HG03066 (cell line): ENCODE measurements around the gene ZNF14.
"Not testable (repeated sequence)": the region's sequence is repeated elsewhere in the genome, so short reads cannot be mapped to it uniquely, and the experiment has no call there.

Experiments
- ATAC-seq: cut with Tn5 transposase; IDR thresholded peaks from one replicate; pipeline ENCODE4 v1.9.1; 2021; ENCODE audit warnings: low read depth; ENCODE audit not compliant: unreplicated experiment

Gene ZNF14

DNA sequence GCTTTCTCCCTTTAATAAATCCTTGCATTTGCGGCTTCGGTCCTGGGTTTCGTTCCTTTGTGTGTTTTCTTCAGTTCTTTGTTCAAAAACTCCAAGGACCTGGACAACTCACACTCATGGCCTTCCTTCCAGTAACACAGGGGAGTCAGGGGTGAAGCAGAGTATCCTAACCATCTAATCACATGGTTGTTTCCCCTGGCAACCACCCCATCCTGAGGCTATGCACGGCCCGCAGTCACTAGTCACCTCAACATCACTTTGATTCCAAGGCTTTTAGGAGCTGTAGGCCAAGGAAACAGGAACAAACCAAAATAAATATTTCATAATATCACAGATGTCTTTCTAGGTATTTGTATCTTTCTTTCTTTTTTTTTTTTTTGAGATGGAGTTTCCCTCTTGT, 35.3 kb downstream of the ZNF14 start:
- no peak for ATAC-seq

DNA sequence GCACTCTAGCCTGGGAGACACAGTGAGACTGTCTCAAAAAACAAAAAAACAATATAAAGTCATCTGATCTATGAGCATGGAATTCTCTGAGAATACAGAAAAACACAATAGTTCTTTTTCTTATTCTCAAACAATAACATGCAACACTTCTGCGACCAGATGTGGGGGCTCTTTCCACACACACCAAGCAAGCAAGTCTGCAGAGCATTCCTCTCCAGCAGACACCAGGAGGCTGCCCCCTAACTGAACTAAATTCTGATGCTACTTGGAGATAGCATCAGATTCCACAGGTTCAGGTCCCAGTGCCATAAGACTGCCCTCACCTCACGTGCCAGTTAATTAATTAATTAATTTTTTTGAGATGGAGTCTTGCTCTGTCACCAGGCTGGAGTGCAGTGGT, 36.5 kb downstream of the ZNF14 start:
- ATAC-seq: no peak

DNA sequence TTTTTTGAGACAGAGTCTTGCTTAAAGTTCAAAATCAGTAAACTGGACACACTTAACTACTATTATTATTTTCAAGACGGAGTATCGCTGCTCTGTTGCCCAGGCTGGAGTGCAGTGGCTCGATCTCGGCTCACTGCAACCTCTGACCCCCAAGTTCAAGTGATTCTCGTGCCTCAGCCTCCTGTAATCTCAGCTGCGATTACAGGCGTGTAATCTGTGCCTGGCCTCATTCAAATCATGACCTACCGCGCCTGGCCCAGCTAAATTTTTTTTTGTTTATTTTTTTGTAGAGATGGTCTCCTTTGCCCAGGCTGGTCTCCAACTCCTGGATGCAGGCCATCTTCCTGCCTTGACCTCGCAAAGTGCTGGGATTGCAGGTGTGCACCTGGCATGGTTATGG, 41.2 kb downstream of the ZNF14 start:
- no peak for ATAC-seq

DNA sequence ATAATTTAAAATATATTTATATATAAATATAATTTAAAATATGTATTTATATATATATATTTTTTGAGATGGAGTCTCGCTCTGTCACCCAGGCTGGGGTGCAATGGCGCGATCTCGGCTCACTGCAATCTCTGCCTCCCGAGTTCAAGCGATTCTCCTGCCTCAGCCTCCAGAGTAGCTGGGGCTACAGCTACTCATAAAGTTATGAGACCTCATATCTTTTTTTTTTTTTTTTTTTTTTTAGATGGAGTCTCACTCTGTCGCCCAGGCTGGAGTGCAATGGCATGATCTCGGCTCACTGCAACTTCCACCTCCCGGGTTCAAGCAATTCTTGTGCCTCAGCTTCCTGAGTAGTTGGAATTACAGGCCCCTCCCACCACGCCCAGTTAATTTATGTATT, 43.9 kb downstream of the ZNF14 start:
- not testable (repeated sequence) for ATAC-seq

DNA sequence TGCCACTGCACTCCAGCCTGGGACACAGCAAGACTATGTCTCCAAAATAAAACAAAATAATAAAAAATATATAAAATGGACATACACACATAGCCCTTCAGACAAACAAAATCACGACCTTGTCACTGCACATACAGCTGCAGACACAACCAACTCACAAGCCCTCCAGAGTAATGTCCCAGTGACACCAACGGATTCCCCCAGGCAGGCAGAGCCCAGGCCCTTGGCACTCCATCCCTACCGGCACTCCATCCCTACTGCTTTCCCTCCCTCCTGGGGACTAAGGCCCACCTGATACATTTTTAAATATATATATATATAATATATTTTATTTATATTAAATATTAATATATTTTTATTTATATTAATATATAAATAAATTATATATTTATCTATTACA, 45.8 kb downstream of the ZNF14 start:
- ATAC-seq: no peak

DNA sequence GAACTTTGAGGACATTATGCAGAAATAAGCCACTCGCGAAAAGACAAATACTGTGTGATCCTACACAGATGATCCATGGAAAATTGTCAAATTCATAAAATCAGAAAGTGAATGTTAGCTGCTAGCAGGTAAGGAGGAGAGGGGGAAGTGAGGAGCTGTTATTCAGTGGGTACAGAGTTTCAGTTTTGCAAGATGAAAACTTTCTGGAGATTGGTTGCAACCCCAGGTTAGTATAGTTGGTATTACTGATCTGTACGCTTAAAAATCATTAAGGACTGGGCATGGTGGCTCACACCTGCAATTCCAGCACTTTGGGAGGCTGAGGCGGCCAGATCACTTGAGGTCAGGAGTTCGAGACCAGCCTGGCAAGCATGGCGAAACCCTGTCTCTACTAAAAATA, 46.3 kb downstream of the ZNF14 start:
- no peak for ATAC-seq

GRCh38 chr19:19686119-19686518, 46.8 kb downstream of the ZNF14 start:
- ATAC-seq: not testable (repeated sequence)

- no peak for ATAC-seq
These were observed 53.5 kb downstream of the ZNF14 start for GRCh38 chr19:19679176-19680073.

GRCh38 chr19:19677579-19677978, 55.3 kb downstream of the ZNF14 start:
- ATAC-seq: no peak

- no peak for ATAC-seq
These were observed 58.6 kb downstream of the ZNF14 start for GRCh38 chr19:19674315-19674714.

GRCh38 chr19:19672816-19673215, 60.1 kb downstream of the ZNF14 start:
- ATAC-seq: no peak

DNA sequence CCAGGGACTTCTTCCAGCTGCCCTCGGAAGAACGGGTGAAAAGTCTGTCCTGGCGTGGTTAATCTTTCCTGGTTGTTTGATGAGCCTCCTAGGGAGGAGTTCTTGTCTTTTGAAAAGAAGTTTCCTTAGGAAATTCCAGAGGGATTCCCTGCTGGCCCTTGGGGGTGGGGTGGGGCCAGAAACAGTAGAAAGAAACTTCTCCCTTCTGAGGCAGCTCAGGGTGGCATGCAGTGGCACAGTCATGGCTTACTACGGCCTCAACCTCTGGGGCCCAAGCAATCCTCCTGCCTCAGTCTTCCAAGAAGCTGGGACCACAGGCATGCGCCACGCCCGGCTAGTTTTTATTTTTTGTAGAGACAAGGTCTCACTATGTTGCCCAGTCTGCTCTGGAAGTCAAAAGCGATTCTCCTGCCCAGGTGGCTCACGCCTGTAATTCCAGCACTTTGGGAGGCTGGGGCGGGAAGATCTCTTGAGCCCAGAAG, 62.8 kb downstream of the ZNF14 start:
- ATAC-seq: no peak

GRCh38 chr19:19668230-19669012, 64.5 kb downstream of the ZNF14 start, which contains the start of gene ZNF101:
TSS of gene ZNF101 (plus strand) at chr19:19668839. CDS start at chr19:19668964, 125 bp downstream.
- ATAC-seq: peak; percentile 58

DNA sequence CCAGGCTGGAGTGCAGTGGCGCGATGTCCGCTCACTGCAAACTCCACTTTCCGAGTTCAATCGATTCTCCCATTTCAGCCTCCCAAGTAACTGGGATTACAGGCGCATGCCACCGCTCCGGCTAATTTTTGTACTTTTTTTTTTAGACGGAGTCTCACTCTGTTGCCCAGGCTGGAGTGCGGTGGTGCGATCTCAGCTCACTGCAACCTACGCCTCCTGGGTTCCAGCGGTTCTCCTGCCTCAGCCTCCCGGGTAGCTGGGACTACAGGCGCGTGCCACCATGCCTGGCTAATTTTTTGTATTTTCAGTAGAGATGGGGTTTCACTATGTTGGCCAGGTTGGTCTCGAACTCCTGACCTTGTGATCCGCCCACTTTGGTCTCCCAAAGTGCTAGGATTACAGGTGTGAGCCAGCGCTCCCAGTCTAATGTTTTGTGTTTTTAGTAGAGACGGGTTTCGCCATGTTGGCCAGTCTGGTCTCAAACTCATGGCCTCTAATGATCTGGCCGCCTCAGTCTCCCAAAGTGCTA, 67.4 kb downstream of the ZNF14 start:
- ATAC-seq: not testable (repeated sequence)

DNA sequence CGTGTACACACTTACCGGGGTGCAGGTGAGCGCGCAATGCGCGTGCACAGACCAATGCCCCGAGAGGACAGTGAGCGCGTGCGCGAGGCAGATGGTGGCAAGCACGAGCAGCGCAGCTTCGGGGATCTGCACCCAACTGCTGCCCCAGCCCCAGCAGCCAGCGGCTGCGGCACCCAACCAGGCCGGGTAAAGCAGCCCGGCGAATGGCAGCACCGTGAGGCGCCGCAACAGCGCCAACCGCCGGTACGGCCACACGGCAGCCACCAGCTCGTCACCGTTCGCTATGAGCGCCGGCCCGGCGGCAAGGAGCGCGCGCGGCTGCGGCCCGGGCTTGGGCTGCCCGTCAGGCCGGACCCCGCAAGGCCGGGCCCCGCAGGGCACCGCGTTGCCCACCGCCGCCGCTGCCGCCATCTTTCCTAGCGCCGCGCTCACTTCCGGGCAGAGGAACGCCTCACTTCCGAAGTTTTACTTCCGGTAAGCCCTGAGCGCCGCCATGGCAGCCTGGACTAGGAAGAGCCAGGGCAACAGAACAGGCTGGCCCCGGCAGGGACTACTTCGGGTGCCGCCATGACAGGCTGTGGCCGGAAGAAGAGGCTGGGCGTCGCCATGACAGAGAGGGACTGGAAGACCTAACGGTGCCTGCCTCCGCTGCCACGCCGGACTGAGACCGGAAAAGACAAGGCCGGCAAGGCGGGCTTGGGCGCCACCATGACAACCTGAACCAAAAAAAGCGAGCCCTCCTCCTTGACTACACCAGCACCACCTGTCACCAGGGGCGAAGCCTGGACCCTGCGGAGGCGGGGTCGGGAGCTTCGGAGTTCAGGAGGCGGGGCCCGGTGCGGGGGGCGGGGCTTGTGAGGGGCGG, 69.4 kb downstream of the ZNF14 start, which contains the start of gene ATP13A1:
TSS of gene ATP13A1 (minus strand) at position 421 of the 865 bp plus-strand sequence. CDS start at position 411, 10 bp downstream.
- ATAC-seq: peak; percentile 67

DNA sequence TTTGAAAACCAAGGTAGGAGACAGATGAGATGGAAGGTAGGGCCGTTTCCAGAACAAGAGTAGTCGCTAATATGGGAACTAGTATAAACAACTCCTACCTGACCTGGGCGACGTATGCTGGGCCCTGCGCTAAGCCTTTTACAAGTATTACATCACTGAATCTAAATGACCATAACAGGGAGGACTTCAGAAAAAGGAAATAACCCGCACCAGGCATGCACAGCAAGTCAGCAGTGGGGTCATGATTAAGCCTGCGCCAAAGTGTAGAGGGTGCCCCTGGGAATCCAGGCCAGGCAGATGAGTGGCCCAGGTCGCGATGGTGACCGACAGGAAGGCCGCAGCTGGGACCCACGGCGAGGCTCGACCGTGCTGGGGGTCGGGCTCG, 70.0 kb downstream of the ZNF14 start:
- ATAC-seq: no peak

GRCh38 chr19:19662344-19662743, 70.6 kb downstream of the ZNF14 start:
- no peak for ATAC-seq

DNA sequence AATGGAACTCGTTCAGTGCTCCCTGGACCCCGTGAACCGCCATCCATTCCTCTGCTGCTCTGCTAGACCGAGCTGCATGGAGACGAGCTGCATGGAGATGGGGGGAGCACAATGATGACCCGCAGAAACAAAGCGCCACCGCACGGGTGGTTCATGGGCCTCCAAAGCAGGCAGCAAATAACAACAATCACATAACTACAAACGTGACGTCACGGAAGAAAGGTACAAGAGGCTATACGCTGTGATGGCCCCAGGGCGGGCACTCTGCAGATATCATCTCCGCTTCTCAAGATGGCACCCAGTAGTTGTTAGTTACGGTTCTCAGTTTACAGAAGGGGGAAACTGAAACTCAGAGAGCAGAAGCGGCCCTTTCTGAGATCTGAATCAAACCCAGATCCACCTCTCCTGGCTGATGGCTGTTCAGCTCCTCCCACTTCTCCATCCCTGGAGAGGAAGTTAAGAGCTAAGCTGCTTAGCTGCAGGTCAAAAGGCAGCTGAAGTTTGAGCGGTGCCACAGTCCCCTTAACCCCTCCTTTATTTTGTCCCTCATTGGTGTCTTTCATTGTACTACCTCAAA, 71.1 kb downstream of the ZNF14 start:
- peak; percentile 40 for ATAC-seq

DNA sequence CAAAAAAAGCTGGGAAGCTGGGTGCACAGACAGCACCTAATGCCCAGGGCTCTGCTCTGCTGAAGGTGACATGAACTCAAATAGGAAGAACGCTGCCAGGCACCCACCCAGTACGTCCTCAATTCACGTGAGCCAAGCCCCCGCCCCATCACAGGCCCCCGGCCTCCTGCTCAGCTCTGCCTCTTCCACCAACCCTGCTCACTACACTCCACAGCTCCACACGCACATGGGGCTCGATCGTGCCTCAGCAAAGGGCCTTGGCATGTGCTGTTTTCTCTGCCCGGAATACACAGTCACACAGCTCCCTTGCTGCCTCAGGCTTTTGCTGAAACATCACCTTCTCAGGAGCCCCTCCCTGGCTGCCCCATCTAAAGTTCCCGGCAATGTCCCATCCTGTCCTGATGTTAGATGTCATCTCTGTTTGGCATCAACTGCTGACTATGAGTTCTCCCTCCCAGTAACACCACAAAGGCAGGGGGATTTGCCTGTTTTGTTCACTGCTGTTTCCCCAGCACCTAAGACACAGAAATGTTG, 71.7 kb downstream of the ZNF14 start:
- no peak for ATAC-seq
